Liver (tissue), 3 donors: Measurements from ENCODE around the gene MAN1C1.

Experiments
- EGR1 ChIP-seq, 2 donors: IDR thresholded peaks; 2 replicates each; pipeline ENCODE4 v1.6.1; 2016 to 2018; ENCODE audit warnings: antibody characterized with exemption in 2 of 2, low read depth in 2 of 2
- FOXA1 ChIP-seq: IDR thresholded peaks from 2 replicates; pipeline ENCODE4 v1.6.1; 2016; ENCODE audit warnings: antibody characterized with exemption
- GABPA ChIP-seq, 2 donors: IDR thresholded peaks in 1 of 2; conservative IDR thresholded peaks in 1 of 2; 2 replicates each; pipeline ENCODE4 v1.6.1; 2016; ENCODE audit warnings: antibody characterized with exemption in 2 of 2, mild to moderate bottlenecking in 1 of 2, moderate library complexity in 1 of 2
- HNF4A ChIP-seq, 2 donors: conservative IDR thresholded peaks; 2 replicates each; pipeline ENCODE4 v1.6.1; 2016; ENCODE audit warnings: antibody characterized with exemption in 2 of 2, mild to moderate bottlenecking in 2 of 2
- JUND ChIP-seq, 2 donors: IDR thresholded peaks; 2 replicates each; pipeline ENCODE4 v1.6.1; 2016; ENCODE audit warnings: antibody characterized with exemption in 2 of 2
- RAD21 ChIP-seq, 2 donors: IDR thresholded peaks; 2 replicates each; pipeline ENCODE4 v1.6.1; 2016; ENCODE audit warnings: antibody characterized with exemption in 2 of 2, mild to moderate bottlenecking in 2 of 2
- SP1 ChIP-seq: IDR thresholded peaks from 2 replicates; pipeline ENCODE4 v1.6.1; 2018; ENCODE audit warnings: antibody characterized with exemption, mild to moderate bottlenecking
- TAF1 ChIP-seq: conservative IDR thresholded peaks from 2 replicates; pipeline ENCODE4 v1.6.1; 2016; ENCODE audit warnings: antibody characterized with exemption, mild to moderate bottlenecking
- TF ChIP-seq, protein P1 (sequence below): fragments of 150-350 bp; IDR thresholded peaks from 2 replicates; pipeline ENCODE4 v1.5.1; 2017; ENCODE audit warnings: improper control_type of control experiment, low read depth, low read length; ENCODE audit not compliant: missing input control
- TF ChIP-seq, protein P2 (sequence below): IDR thresholded peaks from 2 replicates; pipeline ENCODE4 v1.6.1; 2016; ENCODE audit warnings: antibody characterized with exemption
- TF ChIP-seq, protein P3 (sequence below): IDR thresholded peaks from 2 replicates; pipeline ENCODE4 v1.6.1; 2016; ENCODE audit warnings: antibody characterized with exemption
- TF ChIP-seq, protein P4 (sequence below): IDR thresholded peaks from 2 replicates; pipeline ENCODE4 v1.6.1; 2016; ENCODE audit warnings: antibody characterized with exemption
- TF ChIP-seq, protein P5 (sequence below): IDR thresholded peaks from 2 replicates; pipeline ENCODE4 v1.6.1; 2016; ENCODE audit warnings: antibody characterized with exemption, mild to moderate bottlenecking
- donor health status: healthy.
- donor health status: healthy.

DNA sequence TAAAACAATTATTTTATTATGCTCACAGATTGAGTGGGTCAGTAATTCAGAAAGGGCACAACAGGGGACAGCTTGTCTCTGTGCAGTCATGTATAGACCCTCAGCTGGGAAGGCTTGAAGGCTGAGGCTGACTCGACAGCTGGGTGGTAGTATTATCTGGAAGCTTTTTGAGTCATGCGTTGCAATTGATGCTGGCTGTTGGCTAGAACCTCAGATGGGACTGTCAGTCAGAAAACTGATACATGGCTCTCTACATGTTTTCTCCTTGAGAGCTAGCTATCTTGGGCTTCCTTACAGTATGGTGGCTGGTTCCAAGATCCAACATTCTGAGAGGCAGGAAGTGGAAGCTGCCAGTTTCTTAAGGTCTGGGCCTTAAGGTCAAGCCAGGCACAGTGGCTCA is 121.9 kb downstream of the MAN1C1 start:
- TF ChIP-seq GABPA (IDR thresholded peaks at IDR 0.05 in 1 of 2, conservative IDR thresholded peaks at IDR 0.05 in 1 of 2) (no peak), SP1 (no peak), RAD21 (IDR thresholded peaks at IDR 0.05) (no peak), JUND (IDR thresholded peaks at IDR 0.05) (no peak), HNF4A (conservative IDR thresholded peaks at IDR 0.05) (no peak), TAF1 (no peak), FOXA1 (no peak), EGR1 (IDR thresholded peaks at IDR 0.05; ENCODE audit: low read depth in 2 of 2) (no peak)
- TF ChIP-seq, protein P1, sequence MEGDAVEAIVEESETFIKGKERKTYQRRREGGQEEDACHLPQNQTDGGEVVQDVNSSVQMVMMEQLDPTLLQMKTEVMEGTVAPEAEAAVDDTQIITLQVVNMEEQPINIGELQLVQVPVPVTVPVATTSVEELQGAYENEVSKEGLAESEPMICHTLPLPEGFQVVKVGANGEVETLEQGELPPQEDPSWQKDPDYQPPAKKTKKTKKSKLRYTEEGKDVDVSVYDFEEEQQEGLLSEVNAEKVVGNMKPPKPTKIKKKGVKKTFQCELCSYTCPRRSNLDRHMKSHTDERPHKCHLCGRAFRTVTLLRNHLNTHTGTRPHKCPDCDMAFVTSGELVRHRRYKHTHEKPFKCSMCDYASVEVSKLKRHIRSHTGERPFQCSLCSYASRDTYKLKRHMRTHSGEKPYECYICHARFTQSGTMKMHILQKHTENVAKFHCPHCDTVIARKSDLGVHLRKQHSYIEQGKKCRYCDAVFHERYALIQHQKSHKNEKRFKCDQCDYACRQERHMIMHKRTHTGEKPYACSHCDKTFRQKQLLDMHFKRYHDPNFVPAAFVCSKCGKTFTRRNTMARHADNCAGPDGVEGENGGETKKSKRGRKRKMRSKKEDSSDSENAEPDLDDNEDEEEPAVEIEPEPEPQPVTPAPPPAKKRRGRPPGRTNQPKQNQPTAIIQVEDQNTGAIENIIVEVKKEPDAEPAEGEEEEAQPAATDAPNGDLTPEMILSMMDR, result no peak
- TF ChIP-seq, protein P2, sequence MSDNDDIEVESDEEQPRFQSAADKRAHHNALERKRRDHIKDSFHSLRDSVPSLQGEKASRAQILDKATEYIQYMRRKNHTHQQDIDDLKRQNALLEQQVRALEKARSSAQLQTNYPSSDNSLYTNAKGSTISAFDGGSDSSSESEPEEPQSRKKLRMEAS, result no peak
- TF ChIP-seq, protein P3, sequence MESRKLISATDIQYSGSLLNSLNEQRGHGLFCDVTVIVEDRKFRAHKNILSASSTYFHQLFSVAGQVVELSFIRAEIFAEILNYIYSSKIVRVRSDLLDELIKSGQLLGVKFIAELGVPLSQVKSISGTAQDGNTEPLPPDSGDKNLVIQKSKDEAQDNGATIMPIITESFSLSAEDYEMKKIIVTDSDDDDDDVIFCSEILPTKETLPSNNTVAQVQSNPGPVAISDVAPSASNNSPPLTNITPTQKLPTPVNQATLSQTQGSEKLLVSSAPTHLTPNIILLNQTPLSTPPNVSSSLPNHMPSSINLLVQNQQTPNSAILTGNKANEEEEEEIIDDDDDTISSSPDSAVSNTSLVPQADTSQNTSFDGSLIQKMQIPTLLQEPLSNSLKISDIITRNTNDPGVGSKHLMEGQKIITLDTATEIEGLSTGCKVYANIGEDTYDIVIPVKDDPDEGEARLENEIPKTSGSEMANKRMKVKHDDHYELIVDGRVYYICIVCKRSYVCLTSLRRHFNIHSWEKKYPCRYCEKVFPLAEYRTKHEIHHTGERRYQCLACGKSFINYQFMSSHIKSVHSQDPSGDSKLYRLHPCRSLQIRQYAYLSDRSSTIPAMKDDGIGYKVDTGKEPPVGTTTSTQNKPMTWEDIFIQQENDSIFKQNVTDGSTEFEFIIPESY, result no peak
- TF ChIP-seq, protein P4, sequence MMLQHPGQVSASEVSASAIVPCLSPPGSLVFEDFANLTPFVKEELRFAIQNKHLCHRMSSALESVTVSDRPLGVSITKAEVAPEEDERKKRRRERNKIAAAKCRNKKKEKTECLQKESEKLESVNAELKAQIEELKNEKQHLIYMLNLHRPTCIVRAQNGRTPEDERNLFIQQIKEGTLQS, result no peak
- TF ChIP-seq, protein P5, sequence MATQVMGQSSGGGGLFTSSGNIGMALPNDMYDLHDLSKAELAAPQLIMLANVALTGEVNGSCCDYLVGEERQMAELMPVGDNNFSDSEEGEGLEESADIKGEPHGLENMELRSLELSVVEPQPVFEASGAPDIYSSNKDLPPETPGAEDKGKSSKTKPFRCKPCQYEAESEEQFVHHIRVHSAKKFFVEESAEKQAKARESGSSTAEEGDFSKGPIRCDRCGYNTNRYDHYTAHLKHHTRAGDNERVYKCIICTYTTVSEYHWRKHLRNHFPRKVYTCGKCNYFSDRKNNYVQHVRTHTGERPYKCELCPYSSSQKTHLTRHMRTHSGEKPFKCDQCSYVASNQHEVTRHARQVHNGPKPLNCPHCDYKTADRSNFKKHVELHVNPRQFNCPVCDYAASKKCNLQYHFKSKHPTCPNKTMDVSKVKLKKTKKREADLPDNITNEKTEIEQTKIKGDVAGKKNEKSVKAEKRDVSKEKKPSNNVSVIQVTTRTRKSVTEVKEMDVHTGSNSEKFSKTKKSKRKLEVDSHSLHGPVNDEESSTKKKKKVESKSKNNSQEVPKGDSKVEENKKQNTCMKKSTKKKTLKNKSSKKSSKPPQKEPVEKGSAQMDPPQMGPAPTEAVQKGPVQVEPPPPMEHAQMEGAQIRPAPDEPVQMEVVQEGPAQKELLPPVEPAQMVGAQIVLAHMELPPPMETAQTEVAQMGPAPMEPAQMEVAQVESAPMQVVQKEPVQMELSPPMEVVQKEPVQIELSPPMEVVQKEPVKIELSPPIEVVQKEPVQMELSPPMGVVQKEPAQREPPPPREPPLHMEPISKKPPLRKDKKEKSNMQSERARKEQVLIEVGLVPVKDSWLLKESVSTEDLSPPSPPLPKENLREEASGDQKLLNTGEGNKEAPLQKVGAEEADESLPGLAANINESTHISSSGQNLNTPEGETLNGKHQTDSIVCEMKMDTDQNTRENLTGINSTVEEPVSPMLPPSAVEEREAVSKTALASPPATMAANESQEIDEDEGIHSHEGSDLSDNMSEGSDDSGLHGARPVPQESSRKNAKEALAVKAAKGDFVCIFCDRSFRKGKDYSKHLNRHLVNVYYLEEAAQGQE, result no peak
